DMS153 treated with DMSO at 0.1 percent for 48 hours (cell line): ENCODE results near the gene TNKS1BP1.
"Not testable (repeated sequence)": the region's sequence is repeated elsewhere in the genome, so short reads cannot be mapped to it uniquely, and the experiment has no call there.

Experiments used
- DNase-seq: peaks from one replicate; lab custom pipeline; 2025; ENCODE audit not compliant: unreplicated experiment; lab: John Stamatoyannopoulos, UW

The TNKS1BP1 gene

GRCh38 chr11:57294225-57295131 is 30.3 kb downstream of the TNKS1BP1 start:
- DNase-seq = peak; percentile 35

- DNase-seq = no peak
Measured at GRCh38 chr11:57290288-57290687, 34.5 kb downstream of the TNKS1BP1 start.

GRCh38 chr11:57288771-57289579 is 35.8 kb downstream of the TNKS1BP1 start:
- peak; percentile 80 for DNase-seq

GRCh38 chr11:57287884-57288283 is 36.9 kb downstream of the TNKS1BP1 start:
- DNase-seq = no peak

- no peak for DNase-seq
Measured at GRCh38 chr11:57283231-57283990, 41.3 kb downstream of the TNKS1BP1 start.

- DNase-seq = not testable (repeated sequence)
Measured at GRCh38 chr11:57281546-57281945, 43.2 kb downstream of the TNKS1BP1 start.

GRCh38 chr11:57279116-57279515 is 45.6 kb downstream of the TNKS1BP1 start:
- no peak for DNase-seq

- no peak for DNase-seq
Measured at GRCh38 chr11:57278721-57279095, 46.0 kb downstream of the TNKS1BP1 start.

GRCh38 chr11:57277845-57278720 is 46.7 kb downstream of the TNKS1BP1 start:
- peak; percentile 63 for DNase-seq

GRCh38 chr11:57276971-57277675 is 47.6 kb downstream of the TNKS1BP1 start:
- DNase-seq = no peak

GRCh38 chr11:57276169-57276970 is 48.4 kb downstream of the TNKS1BP1 start:
- no peak for DNase-seq

- DNase-seq = no peak
Measured at GRCh38 chr11:57275582-57275981, 49.2 kb downstream of the TNKS1BP1 start.

GRCh38 chr11:57274904-57275498 is 49.8 kb downstream of the TNKS1BP1 start:
- no peak for DNase-seq

- no peak for DNase-seq
Measured at GRCh38 chr11:57273448-57274058, 51.2 kb downstream of the TNKS1BP1 start.

GRCh38 chr11:57269571-57270021 is 55.2 kb downstream of the TNKS1BP1 start:
- no peak for DNase-seq

- DNase-seq = no peak
Measured at GRCh38 chr11:57266157-57266556, 58.6 kb downstream of the TNKS1BP1 start.

- no peak for DNase-seq
Measured at GRCh38 chr11:57263351-57263750, 61.4 kb downstream of the TNKS1BP1 start.

- DNase-seq = no peak
Measured at GRCh38 chr11:57262157-57262556, 62.6 kb downstream of the TNKS1BP1 start.
